Measurements from ENCODE around the gene SNX8. TPM values are rescaled to one million over a fixed set of nuclear protein-coding genes. Genes with fewer than 3 reads are reported as not detected.

The SNX8 gene
- total and polyA plus RNA-seq, 2 of the 8 experiments (the other 6 are each of a cell fraction or from before 2014, with no cell fraction given): 46.2 to 70.8 TPM

DNA sequence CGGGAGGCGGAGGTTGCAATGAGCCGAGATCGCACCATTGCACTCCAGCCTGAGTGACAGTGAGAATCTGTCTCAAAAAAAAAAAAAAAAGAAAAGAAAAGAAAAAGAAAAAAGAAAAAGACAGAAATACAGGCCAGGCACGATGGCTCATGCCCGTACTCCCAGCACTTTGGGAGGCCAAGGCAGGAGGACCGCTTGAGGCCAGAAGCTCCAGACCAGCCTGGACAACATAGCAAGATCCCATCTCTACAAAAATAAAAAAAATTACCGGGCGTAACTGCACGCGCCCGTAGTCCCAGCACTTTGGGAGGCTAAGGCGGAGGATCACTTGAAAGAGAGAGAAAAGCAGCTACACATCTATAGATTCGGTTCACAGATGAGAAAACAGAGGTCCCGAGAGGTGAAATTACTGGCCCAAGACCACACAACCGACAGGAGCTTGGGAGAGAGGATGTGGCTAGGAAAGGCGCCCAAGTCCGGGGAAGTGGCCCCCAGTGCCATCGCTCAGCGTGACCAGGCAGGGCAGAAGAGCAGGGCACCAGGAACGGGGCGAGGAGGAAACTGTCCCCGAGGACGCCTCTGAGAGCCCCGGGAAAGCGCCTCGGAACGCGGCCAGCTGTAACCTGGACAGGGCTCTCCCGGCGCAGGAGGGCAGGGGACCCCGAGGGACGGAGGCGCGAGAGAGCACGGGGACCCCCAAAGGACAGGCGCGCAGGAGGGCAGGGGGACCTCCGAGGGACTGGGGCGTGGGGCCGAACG, 612 bp downstream of the SNX8 start:
- TF ChIP-seq BACH1 (IDR thresholded peaks at IDR 0.05; ENCODE audit: low read length) (no peak), FOSL1 (IDR thresholded peaks at IDR 0.05; ENCODE audit: insufficient read depth, low read depth, low read length) (no peak), KDM1A (IDR thresholded peaks at IDR 0.05; ENCODE audit: borderline replicate concordance, low read length) (peak; percentile 84), KDM4A (IDR thresholded peaks at IDR 0.05; ENCODE audit: low read depth, low read length, severe bottlenecking) (peak; percentile 48)
- no peaks in the 10 kb centered on the region for H3K9me3 ChIP-seq (ENCODE audit: insufficient read depth in 2 of 2, low read depth in 1 of 2, low read length in 1 of 2)
- peaks cover 8% of the 10 kb centered on the region; the same call in 1 of the 2 replicates for H3K79me1 ChIP-seq (ENCODE audit: low read depth, low read length)
- no peak overlapping the region for H3K23ac ChIP-seq (ENCODE audit: insufficient read length)
- FAIRE-seq: no peak
- H4K8ac ChIP-seq (ENCODE audit: extremely low read depth, insufficient read depth, low read length): peak overlapping the region; percentile 39
- H3K4ac ChIP-seq (replicated peaks; ENCODE audit: insufficient read length, low read depth, low read length): no peak overlapping the region
- peaks cover 6% of the 10 kb centered on the region; the same call in 1 of the 2 replicates for H3K23me2 ChIP-seq (ENCODE audit: low read depth, low read length)
- no peak overlapping the region for H3K14ac ChIP-seq (ENCODE audit: insufficient read length)
- peaks cover 4 to 10% (median 5%) of the 10 kb centered on the region in 4 experiments; a peak in 6 of 7 replicates for H3K4me1 ChIP-seq (replicated peaks in 1 of 4; ENCODE audit: control insufficient read depth in 3 of 4, insufficient read depth in 4 of 4, low read length in 3 of 4)
- H3K18ac ChIP-seq (ENCODE audit: extremely low read depth, low read length): no peak overlapping the region
- CTCF ChIA-PET (ENCODE audit: partially characterized antibody): interaction anchor here (1.1 kb wide), 1 partner anchor 49 kb away, joined by 3 read pairs; no protein-coding TSS in a partner anchor
- no peak overlapping the region for H4K5ac ChIP-seq (ENCODE audit: insufficient read length, low read depth, low read length)
- peaks cover 0 to 37% of the 10 kb centered on the region in 2 experiments; a peak in 2 of 4 replicates for H3K79me2 ChIP-seq (ENCODE audit: control insufficient read depth in 1 of 2, insufficient read depth in 2 of 2, low read length in 2 of 2)
- no peak for DNase-seq (ENCODE audit: low read depth in 1 of 2, low spot score in 2 of 2)
- H2BK120ac ChIP-seq (replicated peaks; ENCODE audit: low read depth, low read length): no peak overlapping the region
- no peak overlapping the region for H2BK15ac ChIP-seq (ENCODE audit: low read length)
- H3K56ac ChIP-seq (replicated peaks; ENCODE audit: insufficient read length, low read depth, low read length): no peak overlapping the region
- no peak overlapping the region for H2AK5ac ChIP-seq (ENCODE audit: low read depth, low read length)
- peak overlapping the region; percentile 66 to 77 (median 74) for H3K4me3 ChIP-seq (ENCODE audit: extremely low read depth in 1 of 4, insufficient read depth in 2 of 4, low read depth in 3 of 4, low read length in 4 of 4)
- H2AFZ ChIP-seq (ENCODE audit: low read length): no peak overlapping the region
- H2BK12ac ChIP-seq (ENCODE audit: low read depth, low read length): peak overlapping the region; percentile 80; the same call in 1 of the 2 replicates
- no peaks in the 10 kb centered on the region for H3K27me3 ChIP-seq (replicated peaks in 1 of 4; ENCODE audit: control insufficient read depth in 3 of 4, extremely low read depth in 1 of 4, insufficient read depth in 3 of 4, low read length in 3 of 4)
- POLR2A ChIA-PET (ENCODE audit: partially characterized antibody): interaction anchor here (0.7 to 3.6 kb wide), 12 partner anchors 9 to 1681 kb away, joined by 3 to 29 read pairs (median 4); partner anchors contain the start of genes MAD1L1, MRM2 and NUDT1
- 30% methylated on average over 36 of the region's 42 CpGs; no CpG with 5 or more reads in 1 of the 2 experiments for WGBS, 2 experiments (ENCODE audit: extremely low coverage in 1 of 2, insufficient coverage in 1 of 2, insufficient read length in 1 of 2, insufficient replicate concordance in 2 of 2, low coverage in 1 of 2, low lambda C conversion rate in 2 of 2, missing lambda C conversion rate in 1 of 2)
- peak overlapping the region; percentile 73 to 83 for H3K4me2 ChIP-seq (ENCODE audit: insufficient read depth in 1 of 2, low read depth in 2 of 2, low read length in 2 of 2)
- H3K27ac ChIP-seq (ENCODE audit: low read depth, low read length): peak overlapping the region; percentile 35; the same call in 1 of the 2 replicates
- no peak overlapping the region for H2BK5ac ChIP-seq (ENCODE audit: low read depth, low read length)
- H3K36me3 ChIP-seq (ENCODE audit: control insufficient read depth in 2 of 4, insufficient read depth in 4 of 4, low read length in 3 of 4): no peaks in the 10 kb centered on the region
- H4K20me1 ChIP-seq (replicated peaks in 1 of 2; ENCODE audit: control insufficient read depth in 1 of 2, insufficient read depth in 2 of 2, low read length in 2 of 2): no peaks in the 10 kb centered on the region
- no peak overlapping the region for H2BK20ac ChIP-seq (ENCODE audit: low read length)
- H4K91ac ChIP-seq (replicated peaks; ENCODE audit: insufficient read length, low read length): no peak overlapping the region
- H3K9ac ChIP-seq (replicated peaks in 1 of 4; ENCODE audit: extremely low read depth in 1 of 4, low read depth in 3 of 4, low read length in 3 of 4): peak overlapping the region; percentile 65 to 85 (median 69)
